Gastrocnemius medialis (tissue), 4 donors: ENCODE measurements around the gene TRIM31.

Experiments
- POLR2A ChIP-seq, 2 donors: fragments of 450-650 bp; IDR thresholded peaks; one replicate each; pipeline ENCODE4 v1.6.1; 2017; ENCODE audit warnings: antibody characterized with exemption in 2 of 2, mild to moderate bottlenecking in 2 of 2, moderate library complexity in 2 of 2
- TF ChIP-seq, protein P1 (sequence below), 5 experiments: fragments of 450-650 bp in 3 of 5; fragments of 200-600 bp in 2 of 5; sonication (generic) in 2 of 5; IDR thresholded peaks in 4 of 5; conservative IDR thresholded peaks in 1 of 5; 1 replicate in 4 of 5; 2 replicates in 1 of 5; pipeline ENCODE4 v1.5.1; 2016 to 2019; ENCODE audit warnings: antibody characterized with exemption in 5 of 5, mild to moderate bottlenecking in 3 of 5, moderate library complexity in 3 of 5

DNA sequence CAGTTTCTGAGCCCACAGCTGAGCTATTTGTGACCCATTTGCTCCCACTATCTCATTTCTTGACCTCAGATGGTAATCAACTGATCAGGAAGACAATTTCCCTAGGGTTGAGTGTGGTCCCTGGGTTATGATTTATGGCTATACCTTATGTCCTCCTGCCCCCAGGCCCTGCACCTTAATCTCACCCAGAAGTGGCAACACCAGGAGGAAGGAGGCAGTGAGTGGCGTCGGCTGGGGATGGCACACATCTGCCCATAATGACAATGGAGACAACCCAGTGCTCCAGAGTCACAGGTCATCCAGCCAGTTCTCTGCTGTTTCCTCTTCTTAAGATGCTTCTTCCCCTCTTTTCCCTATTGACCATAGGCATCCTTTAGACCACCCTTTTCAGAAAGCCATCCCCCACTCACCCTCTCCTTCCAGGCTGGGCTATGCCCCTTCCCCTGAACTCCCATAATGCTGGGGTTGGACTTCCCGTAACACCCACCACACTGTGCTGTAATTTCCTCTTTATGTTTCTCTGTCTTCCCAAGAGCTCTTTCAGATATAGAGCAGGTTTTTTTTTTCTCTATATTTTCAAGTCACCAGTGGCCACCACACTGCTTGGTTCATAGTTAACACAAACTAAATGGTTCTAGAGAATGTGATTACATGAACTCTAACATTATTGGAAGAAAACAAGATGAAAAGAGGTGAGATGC is 40.2 kb upstream of the TRIM31 start:
- TF ChIP-seq, protein P1, sequence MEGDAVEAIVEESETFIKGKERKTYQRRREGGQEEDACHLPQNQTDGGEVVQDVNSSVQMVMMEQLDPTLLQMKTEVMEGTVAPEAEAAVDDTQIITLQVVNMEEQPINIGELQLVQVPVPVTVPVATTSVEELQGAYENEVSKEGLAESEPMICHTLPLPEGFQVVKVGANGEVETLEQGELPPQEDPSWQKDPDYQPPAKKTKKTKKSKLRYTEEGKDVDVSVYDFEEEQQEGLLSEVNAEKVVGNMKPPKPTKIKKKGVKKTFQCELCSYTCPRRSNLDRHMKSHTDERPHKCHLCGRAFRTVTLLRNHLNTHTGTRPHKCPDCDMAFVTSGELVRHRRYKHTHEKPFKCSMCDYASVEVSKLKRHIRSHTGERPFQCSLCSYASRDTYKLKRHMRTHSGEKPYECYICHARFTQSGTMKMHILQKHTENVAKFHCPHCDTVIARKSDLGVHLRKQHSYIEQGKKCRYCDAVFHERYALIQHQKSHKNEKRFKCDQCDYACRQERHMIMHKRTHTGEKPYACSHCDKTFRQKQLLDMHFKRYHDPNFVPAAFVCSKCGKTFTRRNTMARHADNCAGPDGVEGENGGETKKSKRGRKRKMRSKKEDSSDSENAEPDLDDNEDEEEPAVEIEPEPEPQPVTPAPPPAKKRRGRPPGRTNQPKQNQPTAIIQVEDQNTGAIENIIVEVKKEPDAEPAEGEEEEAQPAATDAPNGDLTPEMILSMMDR (IDR thresholded peaks at IDR 0.05 in 4 of 5, conservative IDR thresholded peaks at IDR 0.05 in 1 of 5), result no peak
- no peak for TF ChIP-seq POLR2A (IDR thresholded peaks at IDR 0.05)
